Astrocyte (in vitro differentiated cells and primary cell): Measurements from ENCODE around the gene APLP2. TPM values are rescaled to one million over a fixed set of nuclear protein-coding genes. Genes with fewer than 3 reads are reported as not detected.

Experiments
- DNase-seq: peaks from one replicate; pipeline ENCODE4 v3.0.0-alpha.2; 2010; ENCODE audit warnings: low read depth
- FAIRE-seq: peaks from 2 replicates; lab custom pipeline; 2011; peaks lifted over from hg19 to GRCh38; lab: Jason Lieb, UNC
- H2AFZ ChIP-seq: 2 replicates; pipeline ENCODE4 v1.6.0; 2012; ENCODE audit warnings: low read depth, low read length, inconsistent platforms
- H3K27ac ChIP-seq: 2 replicates; pipeline ENCODE4 v1.5.1; 2011; ENCODE audit warnings: low read depth, low read length, inconsistent platforms
- H3K27me3 ChIP-seq: 2 replicates; pipeline ENCODE4 v1.6.0; 2011; ENCODE audit warnings: low read length, inconsistent platforms; ENCODE audit not compliant: insufficient read depth
- H3K36me3 ChIP-seq: 2 replicates; pipeline ENCODE4 v1.5.1; 2011; ENCODE audit warnings: low read length, inconsistent platforms; ENCODE audit not compliant: insufficient read depth
- H3K4me1 ChIP-seq: 2 replicates; pipeline ENCODE4 v1.5.1; 2011; ENCODE audit warnings: low read length, inconsistent platforms; ENCODE audit not compliant: insufficient read depth
- H3K4me2 ChIP-seq: 2 replicates; pipeline ENCODE4 v1.6.0; 2012; ENCODE audit warnings: low read length, inconsistent platforms
- H3K4me3 ChIP-seq: 2 replicates; pipeline ENCODE4 v1.5.1; 2011; ENCODE audit warnings: low read depth, mild to moderate bottlenecking, low read length, inconsistent platforms; ENCODE audit not compliant: insufficient read depth
- H3K79me2 ChIP-seq: 2 replicates; pipeline ENCODE4 v1.6.0; 2012; ENCODE audit warnings: mild to moderate bottlenecking, low read length, inconsistent platforms; ENCODE audit not compliant: insufficient read depth
- H3K9ac ChIP-seq: 2 replicates; pipeline ENCODE4 v1.6.0; 2012; ENCODE audit warnings: mild to moderate bottlenecking, low read length, inconsistent platforms
- H3K9me3 ChIP-seq: 2 replicates; pipeline ENCODE4 v1.5.1; 2012; ENCODE audit warnings: low read depth, mild to moderate bottlenecking, low read length, inconsistent platforms; ENCODE audit not compliant: insufficient read depth
- H4K20me1 ChIP-seq: 2 replicates; pipeline ENCODE4 v1.6.0; 2012; ENCODE audit warnings: low read length, inconsistent platforms; ENCODE audit not compliant: insufficient read depth
- H3K27ac Mint-ChIP-seq: one replicate; pipeline ENCODE4 v1.8.0; 2021; ENCODE audit warnings: mild to moderate bottlenecking, mixed read lengths; ENCODE audit not compliant: unreplicated experiment
- H3K27me3 Mint-ChIP-seq: one replicate; pipeline ENCODE4 v1.8.0; 2021; ENCODE audit warnings: low read depth, mixed read lengths; ENCODE audit not compliant: unreplicated experiment
- H3K36me3 Mint-ChIP-seq: one replicate; pipeline ENCODE4 v1.8.0; 2021; ENCODE audit warnings: low read depth, mixed read lengths; ENCODE audit not compliant: unreplicated experiment
- H3K4me1 Mint-ChIP-seq: one replicate; pipeline ENCODE4 v1.8.0; 2021; ENCODE audit warnings: low read depth, mixed read lengths; ENCODE audit not compliant: unreplicated experiment
- H3K4me3 Mint-ChIP-seq: one replicate; pipeline ENCODE4 v1.8.0; 2021; ENCODE audit warnings: mild to moderate bottlenecking, moderate library complexity, mixed read lengths; ENCODE audit not compliant: unreplicated experiment
- H3K9me3 Mint-ChIP-seq: one replicate; pipeline ENCODE4 v1.8.0; 2021; ENCODE audit warnings: mild to moderate bottlenecking, mixed read lengths; ENCODE audit not compliant: unreplicated experiment
- CTCF ChIP-seq: IDR thresholded peaks from 2 replicates; pipeline ENCODE4 v1.5.1; 2011; ENCODE audit warnings: low read depth, mild to moderate bottlenecking, inconsistent platforms, low read length, moderate library complexity; ENCODE audit not compliant: insufficient read depth
- EZH2 ChIP-seq: IDR thresholded peaks from 2 replicates; pipeline ENCODE4 v1.6.1; 2012; ENCODE audit warnings: mild to moderate bottlenecking, low read length, inconsistent platforms; ENCODE audit not compliant: insufficient read depth
- total RNA-seq: library from RNA; stranded (reverse); gene quantifications from 2 replicates; pipeline ENCODE4 v1.2.1, GENCODE V29; 2021

The APLP2 gene
- total RNA-seq, 1 donor from 2014 or later = 849 TPM

GRCh38 chr11:130052567-130052966 lies 17.1 kb upstream of the APLP2 start:
- Histone ChIP-seq H3K4me2 (no peak overlapping the region), H3K36me3 (no peaks in the 10 kb centered on the region), H3K27me3 (peaks cover 14% of the 10 kb centered on the region), H3K9me3 (peaks cover 2% of the 10 kb centered on the region), H2AFZ (no peak overlapping the region), H3K27ac (no peak overlapping the region), H3K4me3 (no peak overlapping the region), H3K9ac (no peak overlapping the region), H3K4me1 (peaks cover 5% of the 10 kb centered on the region), H3K79me2 (no peaks in the 10 kb centered on the region), H4K20me1 (no peaks in the 10 kb centered on the region)
- no peak overlapping the region for H3K4me3 Mint-ChIP-seq
- no peak overlapping the region for H3K27ac Mint-ChIP-seq
- H3K27me3 Mint-ChIP-seq = peaks cover 1% of the 10 kb centered on the region
- H3K36me3 Mint-ChIP-seq = no peaks in the 10 kb centered on the region
- DNase-seq (no peak), FAIRE-seq (peak; percentile 56)
- no peaks in the 10 kb centered on the region for H3K9me3 Mint-ChIP-seq
- TF ChIP-seq EZH2 = no peak
- no peak for TF ChIP-seq CTCF
- peaks cover 7% of the 10 kb centered on the region for H3K4me1 Mint-ChIP-seq

GRCh38 chr11:130054966-130055365 lies 14.7 kb upstream of the APLP2 start:
- Histone ChIP-seq H3K9me3 (peaks cover 2% of the 10 kb centered on the region), H3K4me2 (no peak overlapping the region), H3K27ac (no peak overlapping the region), H4K20me1 (no peaks in the 10 kb centered on the region), H3K4me3 (no peak overlapping the region), H3K27me3 (peaks cover 20% of the 10 kb centered on the region), H3K79me2 (no peaks in the 10 kb centered on the region), H3K9ac (no peak overlapping the region), H3K36me3 (no peaks in the 10 kb centered on the region), H2AFZ (no peak overlapping the region), H3K4me1 (peaks cover 5% of the 10 kb centered on the region)
- no peaks in the 10 kb centered on the region for H3K36me3 Mint-ChIP-seq
- peak; percentile 77 for FAIRE-seq
- no peak for DNase-seq
- no peak overlapping the region for H3K27ac Mint-ChIP-seq
- peaks cover 1% of the 10 kb centered on the region for H3K27me3 Mint-ChIP-seq
- H3K4me1 Mint-ChIP-seq = peaks cover 7% of the 10 kb centered on the region
- TF ChIP-seq EZH2 = no peak
- TF ChIP-seq CTCF = no peak
- no peak overlapping the region for H3K4me3 Mint-ChIP-seq
- H3K9me3 Mint-ChIP-seq = no peaks in the 10 kb centered on the region

GRCh38 chr11:130055617-130056016 lies 14.1 kb upstream of the APLP2 start:
- TF ChIP-seq EZH2 (no peak), CTCF (no peak)
- Histone ChIP-seq H3K27me3 (peaks cover 24% of the 10 kb centered on the region), H3K4me3 (no peak overlapping the region), H3K4me2 (no peak overlapping the region), H4K20me1 (no peaks in the 10 kb centered on the region), H2AFZ (no peak overlapping the region), H3K79me2 (no peaks in the 10 kb centered on the region), H3K9me3 (peaks cover 2% of the 10 kb centered on the region), H3K27ac (no peak overlapping the region), H3K36me3 (no peaks in the 10 kb centered on the region), H3K9ac (no peak overlapping the region), H3K4me1 (peaks cover 5% of the 10 kb centered on the region)
- peak; percentile 47 for DNase-seq
- Mint-ChIP-seq H3K27ac (no peak overlapping the region), H3K4me1 (peaks cover 7% of the 10 kb centered on the region), H3K36me3 (no peaks in the 10 kb centered on the region), H3K9me3 (no peaks in the 10 kb centered on the region), H3K4me3 (no peak overlapping the region), H3K27me3 (peaks cover 1% of the 10 kb centered on the region)
- peak; percentile 50 for FAIRE-seq
